ENCODE data around the gene NUP98.

Gene NUP98

GRCh38 chr11:3700410-3700809, 96.9 kb downstream of the NUP98 start:
- no peak overlapping the region for H2BK120ac ChIP-seq (ENCODE audit: insufficient read depth, low read length, poor library complexity)
- H3K4me3 ChIP-seq (ENCODE audit: low read depth, low read length) = no peak overlapping the region
- H3K79me2 ChIP-seq (ENCODE audit: control insufficient read depth, insufficient read depth, low read length, poor library complexity) = no peaks in the 10 kb centered on the region
- H3K18ac ChIP-seq (ENCODE audit: low read length) = no peak overlapping the region
- no peak overlapping the region for H4K91ac ChIP-seq (ENCODE audit: low read depth, low read length)
- no CpG with 5 or more reads among the region's 2 CpGs for WGBS (ENCODE audit: extremely low coverage, insufficient coverage, insufficient read length)
- no peak overlapping the region for H3K9ac ChIP-seq (ENCODE audit: low read length)
- H3K27me3 ChIP-seq (ENCODE audit: insufficient read depth, low read length) = no peaks in the 10 kb centered on the region
- no peak overlapping the region for H3K14ac ChIP-seq (ENCODE audit: low read length)
- no peak overlapping the region for H4K12ac ChIP-seq (ENCODE audit: low read depth, low read length)
- H3K27ac ChIP-seq (ENCODE audit: low read depth, low read length) = no peak overlapping the region
- no peak overlapping the region for H3K4me2 ChIP-seq (ENCODE audit: low read length)
- H2BK12ac ChIP-seq (ENCODE audit: low read length) = no peak overlapping the region
- H3K9me3 ChIP-seq (ENCODE audit: insufficient read depth, low read depth, low read length) = no peaks in the 10 kb centered on the region
- no peak overlapping the region for H2AFZ ChIP-seq (ENCODE audit: insufficient read depth, low read length, poor library complexity)
- H3K4ac ChIP-seq (ENCODE audit: low read depth, low read length) = no peak overlapping the region
- H3K36me3 ChIP-seq (ENCODE audit: control insufficient read depth in 1 of 2, insufficient read depth in 2 of 2, low read length in 2 of 2) = peaks cover 41 to 57% of the 10 kb centered on the region in 2 experiments
- H3K23ac ChIP-seq (ENCODE audit: low read length) = no peak overlapping the region
- H3K4me1 ChIP-seq (ENCODE audit: control insufficient read depth in 1 of 2, insufficient read depth in 2 of 2, low read length in 2 of 2) = no peaks in the 10 kb centered on the region
- H3K79me1 ChIP-seq (ENCODE audit: low read length) = no peaks in the 10 kb centered on the region
- no peak overlapping the region for H2BK5ac ChIP-seq (ENCODE audit: low read depth, low read length, poor library complexity)
- H2AK5ac ChIP-seq (ENCODE audit: low read length) = no peak overlapping the region
- no peak for DNase-seq
- H4K8ac ChIP-seq (ENCODE audit: low read depth, low read length) = no peak overlapping the region

GRCh38 chr11:3686751-3687150, 110.6 kb downstream of the NUP98 start:
- H2BK5ac ChIP-seq (ENCODE audit: low read depth, low read length, poor library complexity) = no peak overlapping the region
- no peaks in the 10 kb centered on the region for H3K4me1 ChIP-seq (ENCODE audit: control insufficient read depth in 1 of 2, insufficient read depth in 2 of 2, low read length in 2 of 2)
- no peak overlapping the region for H4K91ac ChIP-seq (ENCODE audit: low read depth, low read length)
- H3K4me2 ChIP-seq (ENCODE audit: low read length) = no peak overlapping the region
- H3K4ac ChIP-seq (ENCODE audit: low read depth, low read length) = no peak overlapping the region
- no peaks in the 10 kb centered on the region for H3K27me3 ChIP-seq (ENCODE audit: insufficient read depth, low read length)
- H2AK5ac ChIP-seq (ENCODE audit: low read length) = no peak overlapping the region
- H3K9ac ChIP-seq (ENCODE audit: low read length) = no peak overlapping the region
- no peak overlapping the region for H4K12ac ChIP-seq (ENCODE audit: low read depth, low read length)
- H3K18ac ChIP-seq (ENCODE audit: low read length) = no peak overlapping the region
- H3K79me1 ChIP-seq (ENCODE audit: low read length) = no peaks in the 10 kb centered on the region
- H4K8ac ChIP-seq (ENCODE audit: low read depth, low read length) = no peak overlapping the region
- peaks cover 42 to 52% of the 10 kb centered on the region in 2 experiments for H3K36me3 ChIP-seq (ENCODE audit: control insufficient read depth in 1 of 2, insufficient read depth in 2 of 2, low read length in 2 of 2)
- H3K4me3 ChIP-seq (ENCODE audit: low read depth, low read length) = no peak overlapping the region
- no peak overlapping the region for H3K14ac ChIP-seq (ENCODE audit: low read length)
- no peak overlapping the region for H3K27ac ChIP-seq (ENCODE audit: low read depth, low read length)
- H2AFZ ChIP-seq (ENCODE audit: insufficient read depth, low read length, poor library complexity) = no peak overlapping the region
- DNase-seq = no peak
- H3K79me2 ChIP-seq (ENCODE audit: control insufficient read depth, insufficient read depth, low read length, poor library complexity) = no peaks in the 10 kb centered on the region
- no peaks in the 10 kb centered on the region for H3K9me3 ChIP-seq (ENCODE audit: insufficient read depth, low read depth, low read length)
- H2BK120ac ChIP-seq (ENCODE audit: insufficient read depth, low read length, poor library complexity) = no peak overlapping the region
- no peak overlapping the region for H2BK12ac ChIP-seq (ENCODE audit: low read length)
- H3K23ac ChIP-seq (ENCODE audit: low read length) = no peak overlapping the region
- WGBS (ENCODE audit: extremely low coverage, insufficient coverage, insufficient read length) = no CpG with 5 or more reads among the region's 4 CpGs

- Histone ChIP-seq H3K79me2 (ENCODE audit: control insufficient read depth, insufficient read depth, low read length, poor library complexity) (no peaks in the 10 kb centered on the region), H2AK5ac (ENCODE audit: low read length) (no peak overlapping the region), H2BK120ac (ENCODE audit: insufficient read depth, low read length, poor library complexity) (no peak overlapping the region), H3K4me1 (ENCODE audit: control insufficient read depth in 1 of 2, insufficient read depth in 2 of 2, low read length in 2 of 2) (no peaks in the 10 kb centered on the region), H4K91ac (ENCODE audit: low read depth, low read length) (no peak overlapping the region), H4K12ac (ENCODE audit: low read depth, low read length) (no peak overlapping the region), H3K4me2 (ENCODE audit: low read length) (no peak overlapping the region), H3K23ac (ENCODE audit: low read length) (no peak overlapping the region), H3K9me3 (ENCODE audit: insufficient read depth, low read depth, low read length) (no peaks in the 10 kb centered on the region), H3K27ac (ENCODE audit: low read depth, low read length) (no peak overlapping the region), H3K27me3 (ENCODE audit: insufficient read depth, low read length) (no peaks in the 10 kb centered on the region), H3K4me3 (ENCODE audit: low read depth, low read length) (no peak overlapping the region), H3K18ac (ENCODE audit: low read length) (no peak overlapping the region), H2BK12ac (ENCODE audit: low read length) (no peak overlapping the region), H2AFZ (ENCODE audit: insufficient read depth, low read length, poor library complexity) (no peak overlapping the region), H3K79me1 (ENCODE audit: low read length) (no peaks in the 10 kb centered on the region), H3K9ac (ENCODE audit: low read length) (no peak overlapping the region), H2BK5ac (ENCODE audit: low read depth, low read length, poor library complexity) (no peak overlapping the region), H3K4ac (ENCODE audit: low read depth, low read length) (no peak overlapping the region), H4K8ac (ENCODE audit: low read depth, low read length) (no peak overlapping the region), H3K14ac (ENCODE audit: low read length) (no peak overlapping the region), H3K36me3 (ENCODE audit: control insufficient read depth in 1 of 2, insufficient read depth in 2 of 2, low read length in 2 of 2) (peaks cover 38 to 50% of the 10 kb centered on the region in 2 experiments)
- WGBS (ENCODE audit: extremely low coverage, insufficient coverage, insufficient read length) = no CpG with 5 or more reads among the region's 7 CpGs
- no peak for DNase-seq
Measured at GRCh38 chr11:3685923-3686322, 111.4 kb downstream of the NUP98 start.

- Histone ChIP-seq H2AFZ (ENCODE audit: insufficient read depth, low read length, poor library complexity) (no peak overlapping the region), H2AK5ac (ENCODE audit: low read length) (no peak overlapping the region), H2BK12ac (ENCODE audit: low read length) (no peak overlapping the region), H3K4me2 (ENCODE audit: low read length) (no peak overlapping the region), H3K4me3 (ENCODE audit: low read depth, low read length) (no peak overlapping the region), H3K27ac (ENCODE audit: low read depth, low read length) (no peak overlapping the region), H3K79me2 (ENCODE audit: control insufficient read depth, insufficient read depth, low read length, poor library complexity) (no peaks in the 10 kb centered on the region), H3K4ac (ENCODE audit: low read depth, low read length) (no peak overlapping the region), H4K12ac (ENCODE audit: low read depth, low read length) (no peak overlapping the region), H3K4me1 (ENCODE audit: control insufficient read depth in 1 of 2, insufficient read depth in 2 of 2, low read length in 2 of 2) (no peaks in the 10 kb centered on the region), H3K14ac (ENCODE audit: low read length) (no peak overlapping the region), H3K18ac (ENCODE audit: low read length) (no peak overlapping the region), H2BK120ac (ENCODE audit: insufficient read depth, low read length, poor library complexity) (no peak overlapping the region), H4K91ac (ENCODE audit: low read depth, low read length) (no peak overlapping the region), H2BK5ac (ENCODE audit: low read depth, low read length, poor library complexity) (no peak overlapping the region), H3K79me1 (ENCODE audit: low read length) (no peaks in the 10 kb centered on the region), H3K9me3 (ENCODE audit: insufficient read depth, low read depth, low read length) (no peaks in the 10 kb centered on the region), H3K9ac (ENCODE audit: low read length) (no peak overlapping the region), H3K27me3 (ENCODE audit: insufficient read depth, low read length) (no peaks in the 10 kb centered on the region), H3K36me3 (ENCODE audit: control insufficient read depth in 1 of 2, insufficient read depth in 2 of 2, low read length in 2 of 2) (peaks cover 38 to 57% of the 10 kb centered on the region in 2 experiments), H4K8ac (ENCODE audit: low read depth, low read length) (no peak overlapping the region), H3K23ac (ENCODE audit: low read length) (no peak overlapping the region)
- WGBS (ENCODE audit: extremely low coverage, insufficient coverage, insufficient read length) = no CpG with 5 or more reads among the region's 2 CpGs
- no peak for DNase-seq
Measured at GRCh38 chr11:3684819-3685172, 112.6 kb downstream of the NUP98 start.
